HS-27A (cell line): Measurements from ENCODE around the gene COPS6.

Experiments
- DNase-seq: peaks from one replicate; pipeline ENCODE4 v3.0.0-alpha.2; 2012; ENCODE audit warnings: low read depth, missing footprints

The COPS6 gene

GRCh38 chr7:100102950-100103840 lies 14.4 kb downstream of the COPS6 start:
- DNase-seq, result peak; percentile 87

- no peak for DNase-seq
Observed at GRCh38 chr7:100105534-100105933, 16.8 kb downstream of the COPS6 start.

- DNase-seq, result no peak
Observed at GRCh38 chr7:100106633-100107032, 17.9 kb downstream of the COPS6 start.

- no peak for DNase-seq
Observed at GRCh38 chr7:100107125-100107737, 18.5 kb downstream of the COPS6 start.

GRCh38 chr7:100107890-100108289 lies 19.1 kb downstream of the COPS6 start:
- DNase-seq, result no peak

- no peak for DNase-seq
Observed at GRCh38 chr7:100109521-100110163, 20.9 kb downstream of the COPS6 start.

- DNase-seq, result no peak
Observed at GRCh38 chr7:100111156-100111555, 22.4 kb downstream of the COPS6 start.

GRCh38 chr7:100111914-100112313 lies 23.1 kb downstream of the COPS6 start:
- DNase-seq, result no peak

GRCh38 chr7:100115026-100115425 lies 26.3 kb downstream of the COPS6 start:
- no peak for DNase-seq

- no peak for DNase-seq
Observed at GRCh38 chr7:100118388-100119071, 29.8 kb downstream of the COPS6 start.

- DNase-seq, result peak; percentile 79
Observed at GRCh38 chr7:100119072-100119969, 30.6 kb downstream of the COPS6 start, which contains the start of the genes CNPY4 and TAF6. CNPY4 (plus strand) TSS chr7:100119634; CDS start chr7:100119745, 111 bp downstream. TAF6 (minus strand) TSS chr7:100119358; CDS start chr7:100114209, 5,149 bp downstream.

- no peak for DNase-seq
Observed at GRCh38 chr7:100119970-100120732, 31.4 kb downstream of the COPS6 start.

GRCh38 chr7:100120733-100121036 lies 31.9 kb downstream of the COPS6 start:
- DNase-seq, result no peak

- no peak for DNase-seq
Observed at GRCh38 chr7:100122067-100122466, 33.3 kb downstream of the COPS6 start.

- no peak for DNase-seq
Observed at GRCh38 chr7:100122568-100122967, 33.8 kb downstream of the COPS6 start.

GRCh38 chr7:100124301-100125230 lies 35.8 kb downstream of the COPS6 start:
- no peak for DNase-seq

GRCh38 chr7:100126239-100126930 lies 37.6 kb downstream of the COPS6 start:
- DNase-seq, result no peak

- peak; percentile 63 for DNase-seq
Observed at GRCh38 chr7:100126931-100127865, 38.4 kb downstream of the COPS6 start, which contains the start of gene MBLAC1. MBLAC1 (plus strand) TSS chr7:100126967; CDS start chr7:100127396, 429 bp downstream.
